Measurements from ENCODE around the gene SLC27A6.

GRCh38 chr5:129021744-129022143, 56.5 kb downstream of the SLC27A6 start:
- TF ChIP-seq, protein P1, sequence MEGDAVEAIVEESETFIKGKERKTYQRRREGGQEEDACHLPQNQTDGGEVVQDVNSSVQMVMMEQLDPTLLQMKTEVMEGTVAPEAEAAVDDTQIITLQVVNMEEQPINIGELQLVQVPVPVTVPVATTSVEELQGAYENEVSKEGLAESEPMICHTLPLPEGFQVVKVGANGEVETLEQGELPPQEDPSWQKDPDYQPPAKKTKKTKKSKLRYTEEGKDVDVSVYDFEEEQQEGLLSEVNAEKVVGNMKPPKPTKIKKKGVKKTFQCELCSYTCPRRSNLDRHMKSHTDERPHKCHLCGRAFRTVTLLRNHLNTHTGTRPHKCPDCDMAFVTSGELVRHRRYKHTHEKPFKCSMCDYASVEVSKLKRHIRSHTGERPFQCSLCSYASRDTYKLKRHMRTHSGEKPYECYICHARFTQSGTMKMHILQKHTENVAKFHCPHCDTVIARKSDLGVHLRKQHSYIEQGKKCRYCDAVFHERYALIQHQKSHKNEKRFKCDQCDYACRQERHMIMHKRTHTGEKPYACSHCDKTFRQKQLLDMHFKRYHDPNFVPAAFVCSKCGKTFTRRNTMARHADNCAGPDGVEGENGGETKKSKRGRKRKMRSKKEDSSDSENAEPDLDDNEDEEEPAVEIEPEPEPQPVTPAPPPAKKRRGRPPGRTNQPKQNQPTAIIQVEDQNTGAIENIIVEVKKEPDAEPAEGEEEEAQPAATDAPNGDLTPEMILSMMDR (conservative IDR thresholded peaks at IDR 0.05), result no peak
- TF ChIP-seq ZFX (IDR thresholded peaks at IDR 0.05), result no peak

Data from C4-2B (cell line).